Liver (tissue), 9 donors: ENCODE results near the gene AAK1. TPM values are rescaled to one million over a fixed set of nuclear protein-coding genes. Genes with fewer than 3 reads are reported as not detected.
"Not testable (repeated sequence)": the region's sequence is repeated elsewhere in the genome, so short reads cannot be mapped to it uniquely, and the experiment has no call there.

Experiments used
- DNase-seq: peaks from one replicate; pipeline ENCODE4 v3.0.0-alpha.2; 2017; ENCODE audit warnings: low spot score
- H3K27ac ChIP-seq, 2 donors: one replicate each; pipeline ENCODE4 v1.7.0; 2013; ENCODE audit warnings: inconsistent platforms in 2 of 2, low read length in 2 of 2, control low read depth in 1 of 2, low read depth in 1 of 2, mild to moderate bottlenecking in 1 of 2
- H3K27me3 ChIP-seq, 4 donors: one replicate each; pipeline versions ENCODE4 v1.6.1 to v1.7.0; 2013; ENCODE audit warnings: low read length in 3 of 4, inconsistent platforms in 1 of 4, mild to moderate bottlenecking in 1 of 4, moderate library complexity in 1 of 4; ENCODE audit not compliant: control insufficient read depth in 4 of 4, insufficient read depth in 4 of 4
- H3K36me3 ChIP-seq, 4 donors: one replicate each; pipeline versions ENCODE4 v1.6.1 to v1.7.0; 2013; ENCODE audit warnings: low read length in 3 of 4, mild to moderate bottlenecking in 3 of 4, low read depth in 1 of 4, moderate library complexity in 1 of 4; ENCODE audit not compliant: control insufficient read depth in 4 of 4, insufficient read depth in 3 of 4
- H3K4me1 ChIP-seq, 4 donors: one replicate each; pipeline versions ENCODE4 v1.6.1 to v1.7.0; 2013; ENCODE audit warnings: low read length in 3 of 4, mild to moderate bottlenecking in 3 of 4, moderate library complexity in 1 of 4; ENCODE audit not compliant: control insufficient read depth in 4 of 4, insufficient read depth in 4 of 4
- H3K4me3 ChIP-seq, 3 donors: one replicate each; pipeline versions ENCODE4 v1.6.1 to v1.7.0; 2013; ENCODE audit warnings: low read length in 3 of 3, control low read depth in 1 of 3, low read depth in 1 of 3, mild to moderate bottlenecking in 1 of 3
- H3K9ac ChIP-seq, 2 donors: one replicate each; pipeline ENCODE4 v1.7.0; 2013; ENCODE audit warnings: low read length in 2 of 2, mild to moderate bottlenecking in 2 of 2, moderate library complexity in 2 of 2, control low read depth in 1 of 2, low read depth in 1 of 2
- H3K9me3 ChIP-seq, 4 donors: one replicate each; pipeline versions ENCODE4 v1.6.1 to v1.7.0; 2013; ENCODE audit warnings: low read length in 3 of 4; ENCODE audit not compliant: control insufficient read depth in 4 of 4
- ATF3 ChIP-seq: IDR thresholded peaks from 2 replicates; pipeline ENCODE4 v1.6.1; 2016; ENCODE audit warnings: antibody characterized with exemption
- CTCF ChIP-seq: fragments of 150-350 bp; IDR thresholded peaks from 2 replicates; pipeline ENCODE4 v1.5.1; 2017; ENCODE audit warnings: improper control_type of control experiment, low read depth, low read length; ENCODE audit not compliant: missing input control
- EGR1 ChIP-seq, 2 donors: IDR thresholded peaks; 2 replicates each; pipeline ENCODE4 v1.6.1; 2016 to 2018; ENCODE audit warnings: antibody characterized with exemption in 2 of 2, low read depth in 2 of 2
- FOXA1 ChIP-seq: IDR thresholded peaks from 2 replicates; pipeline ENCODE4 v1.6.1; 2016; ENCODE audit warnings: antibody characterized with exemption
- FOXA2 ChIP-seq: IDR thresholded peaks from 2 replicates; pipeline ENCODE4 v1.6.1; 2016; ENCODE audit warnings: antibody characterized with exemption
- GABPA ChIP-seq, 2 donors: IDR thresholded peaks in 1 of 2; conservative IDR thresholded peaks in 1 of 2; 2 replicates each; pipeline ENCODE4 v1.6.1; 2016; ENCODE audit warnings: antibody characterized with exemption in 2 of 2, mild to moderate bottlenecking in 1 of 2, moderate library complexity in 1 of 2
- HNF4A ChIP-seq, 2 donors: conservative IDR thresholded peaks; 2 replicates each; pipeline ENCODE4 v1.6.1; 2016; ENCODE audit warnings: antibody characterized with exemption in 2 of 2, mild to moderate bottlenecking in 2 of 2
- HNF4G ChIP-seq: IDR thresholded peaks from 2 replicates; pipeline ENCODE4 v1.6.1; 2016; ENCODE audit warnings: antibody characterized with exemption
- MAX ChIP-seq: IDR thresholded peaks from 2 replicates; pipeline ENCODE4 v1.6.1; 2016; ENCODE audit warnings: antibody characterized with exemption
- NR2F2 ChIP-seq: IDR thresholded peaks from 2 replicates; pipeline ENCODE4 v1.6.1; 2016; ENCODE audit warnings: antibody characterized with exemption
- RAD21 ChIP-seq, 2 donors: IDR thresholded peaks; 2 replicates each; pipeline ENCODE4 v1.6.1; 2016; ENCODE audit warnings: antibody characterized with exemption in 2 of 2, mild to moderate bottlenecking in 2 of 2
- REST ChIP-seq: IDR thresholded peaks from 2 replicates; pipeline ENCODE4 v1.6.1; 2016; ENCODE audit warnings: antibody characterized with exemption, mild to moderate bottlenecking
- RXRA ChIP-seq, 2 donors: IDR thresholded peaks; 2 replicates each; pipeline ENCODE4 v1.6.1; 2017 to 2018; ENCODE audit warnings: antibody characterized with exemption in 2 of 2, mild to moderate bottlenecking in 1 of 2
- SP1 ChIP-seq: IDR thresholded peaks from 2 replicates; pipeline ENCODE4 v1.6.1; 2018; ENCODE audit warnings: antibody characterized with exemption, mild to moderate bottlenecking
- YY1 ChIP-seq: IDR thresholded peaks from 2 replicates; pipeline ENCODE4 v1.6.1; 2016; ENCODE audit warnings: antibody characterized with exemption, mild to moderate bottlenecking
- ZBTB33 ChIP-seq: IDR thresholded peaks from 2 replicates; pipeline ENCODE4 v1.6.1; 2016; ENCODE audit warnings: antibody characterized with exemption
- WGBS: extraction: QIAGEN DNeasy Blood & Tissue Kit; methylation state at CpG from one replicate; pipeline ENCODE4 v1.1.7; 2013; 5-methylcytosine and 5-hydroxymethylcytosine counted together
- polyA plus RNA-seq, 2 donors: library from polyadenylated mRNA; stranded (reverse) in 1 of 2; unstranded in 1 of 2; fragments of 200-250 nt in 1 of 2; fragments of >200 nt in 1 of 2; fragmentation: Nextera tagmentation in 1 of 2; extraction: Ambion mirVana in 1 of 2; gene quantifications; one replicate each; pipeline versions ENCODE4 v1.2.1 to v1.2.3, GENCODE V29; 2013 to 2015
- total RNA-seq, 2 donors: library from RNA; depleted of rRNA; stranded (reverse); fragments of >200 nt; gene quantifications; one replicate each; pipeline ENCODE4 v1.2.3, GENCODE V29; 2014
- donor health status: healthy.
- donor health status: healthy.
- donor health status: healthy.
- donor health status: healthy.
- donor health status: healthy.

The AAK1 gene
- total and polyA plus RNA-seq, 4 donors, result 3.9 to 14.3 (median 11.3) TPM

GRCh38 chr2:69449906-69450305 lies 193.6 kb downstream of the AAK1 start:
- no peaks in the 10 kb centered on the region for H3K4me1 ChIP-seq
- 92% methylated on average over 5 of the region's 5 CpGs for WGBS

GRCh38 chr2:69443673-69444072 lies 199.9 kb downstream of the AAK1 start:
- not testable (repeated sequence) for H3K9me3 ChIP-seq, DNase-seq, H3K27me3 ChIP-seq, H3K4me1 ChIP-seq, H3K9ac ChIP-seq, H3K4me3 ChIP-seq, H3K36me3 ChIP-seq, H3K27ac ChIP-seq
- WGBS, result 88% methylated on average over 3 of the region's 3 CpGs

More at GRCh38 chr2:69449906-69450305, 193.6 kb downstream of the AAK1 start:
- Histone ChIP-seq H3K36me3 (no peaks in the 10 kb centered on the region), H3K9ac (no peak overlapping the region), H3K4me3 (no peak overlapping the region), H3K9me3 (no peaks in the 10 kb centered on the region), H3K27ac (no peak overlapping the region), H3K27me3 (no peaks in the 10 kb centered on the region)
- no peak for DNase-seq
- TF ChIP-seq ZBTB33, result no peak
- no peak for TF ChIP-seq YY1
- no peak for TF ChIP-seq NR2F2
- TF ChIP-seq ATF3, result no peak
- TF ChIP-seq HNF4G, result no peak
- no peak for TF ChIP-seq MAX
- no peak for TF ChIP-seq RXRA (IDR thresholded peaks at IDR 0.05)
- TF ChIP-seq GABPA (IDR thresholded peaks at IDR 0.05 in 1 of 2, conservative IDR thresholded peaks at IDR 0.05 in 1 of 2), result no peak
- TF ChIP-seq FOXA1, result no peak
- no peak for TF ChIP-seq FOXA2

- H3K36me3 ChIP-seq, H3K9me3 ChIP-seq, H3K4me3 ChIP-seq, H3K27ac ChIP-seq, DNase-seq, H3K27me3 ChIP-seq, H3K9ac ChIP-seq: not testable (repeated sequence)
- WGBS, result 96% methylated on average over 2 of the region's 2 CpGs
- H3K4me1 ChIP-seq, result peaks cover 0 to 10% (median 5%) of the 10 kb centered on the region in 4 donors
These were observed 204.0 kb downstream of the AAK1 start for GRCh38 chr2:69439499-69439898.

GRCh38 chr2:69438580-69438979 lies 205.0 kb downstream of the AAK1 start:
- no peaks in the 10 kb centered on the region for H3K27me3 ChIP-seq
- H3K36me3 ChIP-seq, result no peaks in the 10 kb centered on the region
- H3K9ac ChIP-seq, result no peak overlapping the region
- no peaks in the 10 kb centered on the region for H3K9me3 ChIP-seq
- no peak overlapping the region for H3K4me3 ChIP-seq
- no peak for DNase-seq
- WGBS, result 96% methylated on average over 6 of the region's 6 CpGs
- H3K27ac ChIP-seq, result no peak overlapping the region
- TF ChIP-seq RAD21 (IDR thresholded peaks at IDR 0.05) (no peak), MAX (no peak), FOXA1 (no peak), HNF4A (conservative IDR thresholded peaks at IDR 0.05) (no peak), REST (no peak), ATF3 (no peak), RXRA (IDR thresholded peaks at IDR 0.05) (no peak), CTCF (no peak), EGR1 (IDR thresholded peaks at IDR 0.05; ENCODE audit: low read depth in 2 of 2) (no peak), GABPA (IDR thresholded peaks at IDR 0.05 in 1 of 2, conservative IDR thresholded peaks at IDR 0.05 in 1 of 2) (no peak), SP1 (no peak)
- peaks cover 0 to 10% (median 5%) of the 10 kb centered on the region in 4 donors for H3K4me1 ChIP-seq
